ENCODE data around the gene KCNK3. TPM values are rescaled to one million over a fixed set of nuclear protein-coding genes. Genes with fewer than 3 reads are reported as not detected.
"Not testable (repeated sequence)": the region's sequence is repeated elsewhere in the genome, so short reads cannot be mapped to it uniquely, and the experiment has no call there.

The KCNK3 gene
- total RNA-seq, 2 donors from 2014 or later, result 11.1 to 14.5 TPM

- H3K4me3 ChIP-seq, result no peak overlapping the region
- no peaks in the 10 kb centered on the region for H3K4me1 ChIP-seq (replicated peaks)
- no peaks in the 10 kb centered on the region for H3K27me3 ChIP-seq (replicated peaks; ENCODE audit: insufficient read depth)
- H3K27ac ChIP-seq, result no peak overlapping the region
- H3K36me3 ChIP-seq, result no peaks in the 10 kb centered on the region
- H3K9me3 ChIP-seq, result no peaks in the 10 kb centered on the region
- DNase-seq (ENCODE audit: low spot score), result no peak
- TF ChIP-seq POLR2A (IDR thresholded peaks at IDR 0.05) (no peak), POLR2AphosphoS5 (IDR thresholded peaks at IDR 0.05) (no peak)
- TF ChIP-seq, protein P1, sequence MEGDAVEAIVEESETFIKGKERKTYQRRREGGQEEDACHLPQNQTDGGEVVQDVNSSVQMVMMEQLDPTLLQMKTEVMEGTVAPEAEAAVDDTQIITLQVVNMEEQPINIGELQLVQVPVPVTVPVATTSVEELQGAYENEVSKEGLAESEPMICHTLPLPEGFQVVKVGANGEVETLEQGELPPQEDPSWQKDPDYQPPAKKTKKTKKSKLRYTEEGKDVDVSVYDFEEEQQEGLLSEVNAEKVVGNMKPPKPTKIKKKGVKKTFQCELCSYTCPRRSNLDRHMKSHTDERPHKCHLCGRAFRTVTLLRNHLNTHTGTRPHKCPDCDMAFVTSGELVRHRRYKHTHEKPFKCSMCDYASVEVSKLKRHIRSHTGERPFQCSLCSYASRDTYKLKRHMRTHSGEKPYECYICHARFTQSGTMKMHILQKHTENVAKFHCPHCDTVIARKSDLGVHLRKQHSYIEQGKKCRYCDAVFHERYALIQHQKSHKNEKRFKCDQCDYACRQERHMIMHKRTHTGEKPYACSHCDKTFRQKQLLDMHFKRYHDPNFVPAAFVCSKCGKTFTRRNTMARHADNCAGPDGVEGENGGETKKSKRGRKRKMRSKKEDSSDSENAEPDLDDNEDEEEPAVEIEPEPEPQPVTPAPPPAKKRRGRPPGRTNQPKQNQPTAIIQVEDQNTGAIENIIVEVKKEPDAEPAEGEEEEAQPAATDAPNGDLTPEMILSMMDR (IDR thresholded peaks at IDR 0.05), result no peak
- intact Hi-C loops (cut with DNase I), result no loop called here
- WGBS, result 72% methylated on average over 3 of the region's 3 CpGs
These were observed 54.4 kb downstream of the KCNK3 start for GRCh38 chr2:26746934-26747333.

DNA sequence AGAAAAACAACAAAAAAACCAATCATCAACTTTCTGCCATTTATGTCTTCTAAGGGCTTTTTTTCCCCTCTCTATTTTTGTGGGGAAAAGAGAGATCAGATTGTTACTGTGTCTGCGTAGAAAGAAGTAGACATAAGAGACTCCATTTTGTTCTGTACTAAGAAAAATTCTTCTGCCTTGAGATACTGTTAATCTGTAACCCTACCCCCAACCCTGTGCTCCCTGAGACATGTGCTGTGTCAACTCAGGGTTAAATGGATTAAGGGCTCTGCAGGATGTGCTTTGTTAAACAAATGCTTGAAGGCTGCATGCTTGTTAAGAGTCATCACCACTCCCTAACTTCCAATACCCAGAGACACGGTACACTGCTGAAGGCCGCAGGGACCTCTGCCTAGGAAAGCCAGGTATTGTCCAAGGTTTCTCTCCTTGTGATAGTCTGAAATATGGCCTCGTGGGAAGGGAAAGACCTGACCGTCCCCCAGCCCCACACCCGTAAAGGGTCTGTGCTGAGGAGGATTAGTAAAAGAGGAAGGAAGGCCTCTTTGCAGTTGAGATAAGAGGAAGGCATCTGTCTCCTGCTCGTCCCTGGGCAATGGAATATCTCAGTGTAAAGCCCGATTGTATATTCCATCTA lies 57.4 kb downstream of the KCNK3 start:
- intact Hi-C loops (cut with DNase I); H3K9me3 ChIP-seq; H3K27me3 ChIP-seq (replicated peaks; ENCODE audit: insufficient read depth); H3K36me3 ChIP-seq; H3K27ac ChIP-seq; DNase-seq (ENCODE audit: low spot score); H3K4me1 ChIP-seq (replicated peaks); H3K4me3 ChIP-seq: not testable (repeated sequence)
- 49% methylated on average over 8 of the region's 8 CpGs for WGBS

DNA sequence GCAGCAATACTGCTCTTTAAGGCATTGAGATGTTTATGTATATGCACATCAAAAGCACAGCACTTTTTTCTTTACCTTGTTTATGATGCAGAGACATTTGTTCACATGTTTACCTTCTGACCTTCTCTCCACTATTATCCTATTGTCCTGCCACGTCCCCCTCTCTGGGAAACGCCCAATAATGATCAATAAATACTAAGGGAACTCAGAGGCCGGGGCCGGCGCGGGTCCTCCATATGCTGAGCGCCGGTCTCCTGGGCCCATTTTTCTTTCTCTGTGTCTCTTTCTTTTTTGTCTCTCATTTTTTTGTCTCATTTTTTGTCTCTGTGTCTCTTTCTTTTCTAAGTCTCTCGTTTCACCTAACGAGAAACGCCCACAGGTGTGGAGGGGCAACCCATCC lies 57.9 kb downstream of the KCNK3 start:
- intact Hi-C loops (cut with DNase I); H3K4me1 ChIP-seq (replicated peaks); H3K4me3 ChIP-seq; H3K27ac ChIP-seq; H3K9me3 ChIP-seq; H3K27me3 ChIP-seq (replicated peaks; ENCODE audit: insufficient read depth); H3K36me3 ChIP-seq; DNase-seq (ENCODE audit: low spot score): not testable (repeated sequence)
- WGBS, result 77% methylated on average over 11 of the region's 11 CpGs

- DNase-seq (ENCODE audit: low spot score), result no peak
- Histone ChIP-seq H3K27me3 (replicated peaks; ENCODE audit: insufficient read depth) (no peaks in the 10 kb centered on the region), H3K27ac (no peak overlapping the region), H3K9me3 (no peaks in the 10 kb centered on the region), H3K4me1 (replicated peaks) (no peaks in the 10 kb centered on the region), H3K4me3 (no peak overlapping the region), H3K36me3 (no peaks in the 10 kb centered on the region)
- TF ChIP-seq POLR2AphosphoS5 (IDR thresholded peaks at IDR 0.05) (no peak), POLR2A (IDR thresholded peaks at IDR 0.05) (no peak)
- TF ChIP-seq, protein P1 (IDR thresholded peaks at IDR 0.05), result no peak
- intact Hi-C loops (cut with DNase I), result no loop called here
- 94% methylated on average over 3 of the region's 3 CpGs for WGBS
These were observed 60.1 kb downstream of the KCNK3 start for GRCh38 chr2:26752656-26753055.

DNA sequence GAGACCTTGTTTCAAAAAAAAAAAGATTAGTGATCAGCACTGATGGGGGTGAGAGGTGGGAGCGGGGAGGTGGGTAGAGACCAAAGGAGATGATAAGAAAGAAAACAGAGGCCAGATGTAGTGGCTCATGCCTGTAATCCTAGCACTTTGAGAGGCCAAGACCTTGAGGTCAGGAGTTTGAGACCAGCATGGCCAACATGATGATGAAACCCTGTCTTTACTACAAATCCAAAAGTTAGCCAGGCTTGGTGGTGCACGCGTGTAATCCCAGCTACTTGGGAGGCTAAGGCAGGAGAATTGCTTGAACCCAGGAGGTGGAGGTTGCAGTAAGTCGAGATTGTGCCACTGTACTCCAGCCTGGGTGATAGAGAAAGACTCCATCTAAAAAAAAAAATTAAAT lies 62.0 kb downstream of the KCNK3 start:
- no peak overlapping the region for H3K27ac ChIP-seq
- no peak overlapping the region for H3K4me3 ChIP-seq
- WGBS, result 92% methylated on average over 4 of the region's 4 CpGs
- H3K9me3 ChIP-seq, result no peaks in the 10 kb centered on the region
- TF ChIP-seq, protein P1 (IDR thresholded peaks at IDR 0.05), result no peak
- TF ChIP-seq POLR2A (IDR thresholded peaks at IDR 0.05) (no peak), POLR2AphosphoS5 (IDR thresholded peaks at IDR 0.05) (no peak)
- intact Hi-C loops (cut with DNase I), result no loop called here
- H3K27me3 ChIP-seq (replicated peaks; ENCODE audit: insufficient read depth), result no peaks in the 10 kb centered on the region
- no peaks in the 10 kb centered on the region for H3K4me1 ChIP-seq (replicated peaks)
- no peak for DNase-seq (ENCODE audit: low spot score)
- no peaks in the 10 kb centered on the region for H3K36me3 ChIP-seq

DNA sequence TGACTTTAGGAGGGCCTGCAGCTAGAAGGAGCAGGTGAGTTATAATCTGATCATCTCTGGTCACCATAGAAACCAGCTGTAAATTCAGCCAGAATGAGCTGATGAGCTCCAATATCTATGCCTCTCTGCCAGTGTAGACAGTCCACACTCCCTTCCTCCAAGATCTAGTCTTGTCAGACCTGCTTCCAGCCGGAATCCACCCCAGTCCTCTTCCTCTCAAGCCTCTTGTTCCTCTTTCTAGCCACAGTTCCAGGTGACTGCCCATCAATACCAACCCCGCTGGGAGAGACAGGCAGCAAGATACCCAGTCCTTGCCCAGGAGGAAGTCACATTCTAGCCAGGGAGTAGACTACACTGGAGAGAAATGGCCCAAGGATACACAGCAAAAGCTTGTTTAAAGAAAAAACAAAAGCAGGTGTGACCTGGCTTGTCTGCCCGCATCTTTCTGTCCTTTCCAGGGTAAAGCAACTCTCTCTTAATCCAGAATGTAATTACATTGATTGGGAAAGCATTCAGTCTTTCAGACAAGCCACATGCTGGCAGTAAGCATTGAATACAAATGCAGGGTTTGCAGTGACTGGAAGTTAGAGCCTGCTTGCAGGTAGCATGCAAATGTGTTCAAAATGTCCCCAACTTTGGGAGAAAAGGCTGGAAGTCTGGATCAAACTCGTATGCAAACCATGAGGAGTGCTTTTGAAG lies 62.6 kb downstream of the KCNK3 start:
- TF ChIP-seq POLR2AphosphoS5 (IDR thresholded peaks at IDR 0.05), result no peak
- TF ChIP-seq, protein P1 (IDR thresholded peaks at IDR 0.05), result no peak
- H3K27ac ChIP-seq, result no peak overlapping the region
- H3K27me3 ChIP-seq (replicated peaks; ENCODE audit: insufficient read depth), result no peaks in the 10 kb centered on the region
- H3K4me1 ChIP-seq (replicated peaks), result no peaks in the 10 kb centered on the region
- intact Hi-C loops (cut with DNase I), result no loop called here
- no peaks in the 10 kb centered on the region for H3K36me3 ChIP-seq
- no peak overlapping the region for H3K4me3 ChIP-seq
- no peaks in the 10 kb centered on the region for H3K9me3 ChIP-seq
- 70% methylated on average over 4 of the region's 4 CpGs for WGBS
- DNase-seq (ENCODE audit: low spot score), result no peak
